Measurements from ENCODE around the gene LMO7. TPM values are rescaled to one million over a fixed set of nuclear protein-coding genes. Genes with fewer than 3 reads are reported as not detected.

The LMO7 gene
- total RNA-seq, 1 donor from 2014 or later: 12.3 TPM

DNA sequence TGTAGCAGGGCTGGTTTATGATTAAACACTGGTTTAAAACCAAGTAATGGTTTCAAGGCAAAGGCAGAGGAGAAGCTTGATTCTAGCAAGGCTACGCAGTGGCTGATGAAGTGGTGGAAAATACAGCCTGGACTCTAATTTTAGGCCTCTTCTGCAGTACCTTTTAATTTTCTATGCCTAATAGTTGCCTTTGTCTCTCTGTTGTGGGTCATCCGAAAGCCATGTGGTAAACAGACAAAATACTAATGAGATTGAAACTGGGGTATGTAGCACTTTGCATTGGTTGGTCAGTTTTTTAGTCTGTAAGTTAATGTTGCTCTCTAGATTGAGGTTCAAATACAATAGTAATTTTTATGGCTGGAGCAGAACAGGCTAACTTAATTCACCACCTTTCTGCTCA, 3.3 kb downstream of the LMO7 start:
- no peak overlapping the region for H3K4me3 ChIP-seq (ENCODE audit: low read depth, low read length)
- H3K27me3 ChIP-seq (ENCODE audit: control insufficient read depth, insufficient read depth, low read length): no peaks in the 10 kb centered on the region
- no peak for DNase-seq (ENCODE audit: low read depth)
- TF ChIP-seq, protein P1, sequence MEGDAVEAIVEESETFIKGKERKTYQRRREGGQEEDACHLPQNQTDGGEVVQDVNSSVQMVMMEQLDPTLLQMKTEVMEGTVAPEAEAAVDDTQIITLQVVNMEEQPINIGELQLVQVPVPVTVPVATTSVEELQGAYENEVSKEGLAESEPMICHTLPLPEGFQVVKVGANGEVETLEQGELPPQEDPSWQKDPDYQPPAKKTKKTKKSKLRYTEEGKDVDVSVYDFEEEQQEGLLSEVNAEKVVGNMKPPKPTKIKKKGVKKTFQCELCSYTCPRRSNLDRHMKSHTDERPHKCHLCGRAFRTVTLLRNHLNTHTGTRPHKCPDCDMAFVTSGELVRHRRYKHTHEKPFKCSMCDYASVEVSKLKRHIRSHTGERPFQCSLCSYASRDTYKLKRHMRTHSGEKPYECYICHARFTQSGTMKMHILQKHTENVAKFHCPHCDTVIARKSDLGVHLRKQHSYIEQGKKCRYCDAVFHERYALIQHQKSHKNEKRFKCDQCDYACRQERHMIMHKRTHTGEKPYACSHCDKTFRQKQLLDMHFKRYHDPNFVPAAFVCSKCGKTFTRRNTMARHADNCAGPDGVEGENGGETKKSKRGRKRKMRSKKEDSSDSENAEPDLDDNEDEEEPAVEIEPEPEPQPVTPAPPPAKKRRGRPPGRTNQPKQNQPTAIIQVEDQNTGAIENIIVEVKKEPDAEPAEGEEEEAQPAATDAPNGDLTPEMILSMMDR (IDR thresholded peaks at IDR 0.05; ENCODE audit: insufficient read depth, low read length, poor library complexity, severe bottlenecking): no peak
- H3K36me3 ChIP-seq (ENCODE audit: control insufficient read depth, insufficient read depth, low read length): no peaks in the 10 kb centered on the region

- TF ChIP-seq, protein P1 (IDR thresholded peaks at IDR 0.05; ENCODE audit: insufficient read depth, low read length, poor library complexity, severe bottlenecking): no peak
- Histone ChIP-seq H3K27me3 (ENCODE audit: control insufficient read depth, insufficient read depth, low read length) (no peaks in the 10 kb centered on the region), H3K36me3 (ENCODE audit: control insufficient read depth, insufficient read depth, low read length) (no peaks in the 10 kb centered on the region), H3K4me3 (ENCODE audit: low read depth, low read length) (no peak overlapping the region)
- no peak for DNase-seq (ENCODE audit: low read depth)
Observed at GRCh38 chr13:75641026-75641425, 4.9 kb downstream of the LMO7 start.

- Histone ChIP-seq H3K36me3 (ENCODE audit: control insufficient read depth, insufficient read depth, low read length) (no peaks in the 10 kb centered on the region), H3K4me3 (ENCODE audit: low read depth, low read length) (no peak overlapping the region), H3K27me3 (ENCODE audit: control insufficient read depth, insufficient read depth, low read length) (no peaks in the 10 kb centered on the region)
- TF ChIP-seq, protein P1 (IDR thresholded peaks at IDR 0.05; ENCODE audit: insufficient read depth, low read length, poor library complexity, severe bottlenecking): no peak
- no peak for DNase-seq (ENCODE audit: low read depth)
Observed at GRCh38 chr13:75643182-75643581, 7.1 kb downstream of the LMO7 start.

DNA sequence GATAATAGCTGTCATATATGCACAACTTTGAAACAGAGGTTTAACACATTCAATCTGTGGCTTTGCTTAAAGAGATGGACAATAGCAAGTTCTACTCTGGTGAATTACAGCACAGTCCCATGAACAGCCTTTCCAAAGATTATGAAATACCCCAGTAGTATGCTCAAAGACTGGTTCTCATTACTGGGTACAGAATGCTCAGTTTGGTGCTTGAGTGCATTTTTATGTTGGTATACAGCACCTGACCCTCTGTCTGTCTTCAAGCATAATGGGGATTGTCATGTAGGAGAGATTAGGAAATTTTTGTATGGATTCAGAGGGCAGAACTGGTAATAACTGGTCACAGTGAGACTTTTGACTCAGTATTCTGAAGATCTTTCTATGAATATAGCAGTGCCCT, 7.6 kb downstream of the LMO7 start:
- Histone ChIP-seq H3K4me3 (ENCODE audit: low read depth, low read length) (no peak overlapping the region), H3K36me3 (ENCODE audit: control insufficient read depth, insufficient read depth, low read length) (no peaks in the 10 kb centered on the region), H3K27me3 (ENCODE audit: control insufficient read depth, insufficient read depth, low read length) (no peaks in the 10 kb centered on the region)
- no peak for DNase-seq (ENCODE audit: low read depth)
- TF ChIP-seq, protein P1 (IDR thresholded peaks at IDR 0.05; ENCODE audit: insufficient read depth, low read length, poor library complexity, severe bottlenecking): no peak

- no peaks in the 10 kb centered on the region for H3K36me3 ChIP-seq (ENCODE audit: control insufficient read depth, insufficient read depth, low read length)
- TF ChIP-seq, protein P1 (IDR thresholded peaks at IDR 0.05; ENCODE audit: insufficient read depth, low read length, poor library complexity, severe bottlenecking): no peak
- H3K27me3 ChIP-seq (ENCODE audit: control insufficient read depth, insufficient read depth, low read length): no peaks in the 10 kb centered on the region
- H3K4me3 ChIP-seq (ENCODE audit: low read depth, low read length): no peak overlapping the region
- DNase-seq (ENCODE audit: low read depth): no peak
Observed at GRCh38 chr13:75645141-75645540, 9.0 kb downstream of the LMO7 start.

DNA sequence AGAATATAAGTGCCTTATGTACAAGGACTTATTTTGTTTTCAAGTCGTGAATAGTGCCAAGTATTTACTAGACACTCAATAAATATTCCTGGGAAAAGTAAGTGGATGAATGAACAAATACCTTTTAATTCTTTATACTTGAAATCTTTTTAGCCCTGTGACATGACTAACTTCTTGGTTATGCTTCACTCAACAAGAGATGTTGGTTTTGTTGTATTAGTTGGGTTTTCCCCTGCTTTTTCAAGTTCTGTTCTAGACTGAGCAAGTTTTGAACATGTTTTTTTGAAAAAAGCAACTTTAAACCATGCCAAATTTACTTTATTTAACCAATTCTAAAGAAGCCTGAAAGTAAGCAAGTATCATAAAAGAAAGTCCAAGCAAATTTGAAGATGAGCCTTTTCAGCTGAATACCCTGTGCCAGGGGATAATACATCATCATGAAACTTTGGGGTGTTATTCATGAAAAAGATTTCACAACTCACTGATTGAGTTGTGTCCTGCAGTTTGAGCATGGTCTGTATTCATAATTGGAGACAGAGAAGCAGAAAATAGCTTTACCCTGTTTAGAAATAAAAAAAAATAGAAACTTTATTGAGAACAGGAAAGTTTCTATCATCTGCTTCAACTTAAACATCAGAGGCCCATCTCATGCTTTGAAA, 11.1 kb downstream of the LMO7 start:
- H3K4me3 ChIP-seq (ENCODE audit: low read depth, low read length): no peak overlapping the region
- no peaks in the 10 kb centered on the region for H3K36me3 ChIP-seq (ENCODE audit: control insufficient read depth, insufficient read depth, low read length)
- TF ChIP-seq, protein P1 (IDR thresholded peaks at IDR 0.05; ENCODE audit: insufficient read depth, low read length, poor library complexity, severe bottlenecking): no peak
- no peak for DNase-seq (ENCODE audit: low read depth)
- no peaks in the 10 kb centered on the region for H3K27me3 ChIP-seq (ENCODE audit: control insufficient read depth, insufficient read depth, low read length)

All from kidney epithelial cell (primary cell).